H1 (cell line): ENCODE measurements around the gene TNNI2.

Experiments used
- CTCF ChIP-seq, 3 experiments: IDR thresholded peaks; 1 replicate in 2 of 3; 2 replicates in 1 of 3; pipeline versions ENCODE4 v1.5.1 to v1.6.1; 2011; ENCODE audit warnings: low read length in 3 of 3, mild to moderate bottlenecking in 3 of 3, inconsistent platforms in 2 of 3, low read depth in 1 of 3, moderate library complexity in 1 of 3; ENCODE audit not compliant: insufficient read depth in 1 of 3; ENCODE audit errors: control extremely low read depth in 1 of 3
- SUZ12 ChIP-seq: fragments of 200-600 bp; sonication (generic); IDR thresholded peaks from 2 replicates; pipeline ENCODE4 v1.6.1; 2012; ENCODE audit warnings: mild to moderate bottlenecking, inconsistent platforms, low read length, moderate library complexity, mixed read lengths

DNA sequence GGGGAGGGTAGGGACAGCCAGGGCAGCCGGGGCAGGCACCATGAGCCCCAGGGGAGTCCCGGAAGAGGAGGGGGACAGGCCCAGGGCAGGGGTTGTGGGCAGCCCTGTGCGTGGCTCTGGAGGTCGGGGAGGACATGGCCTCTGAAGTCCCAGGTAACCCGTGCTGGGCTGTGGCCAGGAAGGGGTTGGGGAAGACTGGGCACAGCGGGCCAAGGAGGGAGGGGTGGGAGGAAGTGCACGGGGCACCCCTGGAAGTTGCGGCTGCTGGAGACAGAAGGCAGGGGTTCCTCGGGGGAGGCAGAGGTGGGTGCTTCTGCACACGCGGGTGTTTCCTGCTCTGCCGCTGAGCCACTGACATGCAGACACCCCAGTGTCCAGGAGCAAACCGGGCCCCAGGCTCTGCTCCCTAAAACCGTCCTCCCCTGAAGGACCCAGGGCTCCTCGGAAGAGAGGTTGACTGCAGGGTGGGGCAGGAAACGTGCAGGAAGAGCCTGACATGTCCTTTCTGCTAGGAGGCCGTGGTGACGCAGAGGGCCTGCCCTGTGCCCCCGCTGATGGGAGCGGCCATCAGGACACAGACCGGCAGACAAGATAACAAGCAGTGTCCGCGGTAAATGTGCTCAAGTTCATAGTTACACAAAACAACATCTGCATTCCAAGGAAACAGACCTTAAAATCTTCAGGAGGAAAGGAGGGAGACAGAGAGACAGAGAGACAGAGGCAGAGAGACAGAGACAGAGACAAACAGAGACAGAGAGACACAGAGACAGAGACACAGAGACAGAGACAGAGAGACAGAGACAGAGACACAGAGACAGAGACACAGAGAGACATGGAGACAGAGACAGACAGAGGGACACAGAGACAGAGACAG is 5.7 kb downstream of the TNNI2 start:
- TF ChIP-seq CTCF (IDR thresholded peaks at IDR 0.05; ENCODE audit: control extremely low read depth in 1 of 3, insufficient read depth in 1 of 3, low read depth in 1 of 3, low read length in 3 of 3): no peak
- TF ChIP-seq SUZ12: no peak
